VCaP (cell line): Measurements from ENCODE around the gene GNGT1.
"Not testable (repeated sequence)": the region's sequence is repeated elsewhere in the genome, so short reads cannot be mapped to it uniquely, and the experiment has no call there.

Experiments
- H3K27ac ChIP-seq: fragments of 450-650 bp; 2 replicates; pipeline ENCODE4 v1.5.1; 2017
- TF ChIP-seq, protein P1 (sequence below): fragments of 450-650 bp; conservative IDR thresholded peaks from 2 replicates; pipeline ENCODE4 v1.5.1; 2017; ENCODE audit warnings: mild to moderate bottlenecking, moderate library complexity

GNGT1 gene

DNA sequence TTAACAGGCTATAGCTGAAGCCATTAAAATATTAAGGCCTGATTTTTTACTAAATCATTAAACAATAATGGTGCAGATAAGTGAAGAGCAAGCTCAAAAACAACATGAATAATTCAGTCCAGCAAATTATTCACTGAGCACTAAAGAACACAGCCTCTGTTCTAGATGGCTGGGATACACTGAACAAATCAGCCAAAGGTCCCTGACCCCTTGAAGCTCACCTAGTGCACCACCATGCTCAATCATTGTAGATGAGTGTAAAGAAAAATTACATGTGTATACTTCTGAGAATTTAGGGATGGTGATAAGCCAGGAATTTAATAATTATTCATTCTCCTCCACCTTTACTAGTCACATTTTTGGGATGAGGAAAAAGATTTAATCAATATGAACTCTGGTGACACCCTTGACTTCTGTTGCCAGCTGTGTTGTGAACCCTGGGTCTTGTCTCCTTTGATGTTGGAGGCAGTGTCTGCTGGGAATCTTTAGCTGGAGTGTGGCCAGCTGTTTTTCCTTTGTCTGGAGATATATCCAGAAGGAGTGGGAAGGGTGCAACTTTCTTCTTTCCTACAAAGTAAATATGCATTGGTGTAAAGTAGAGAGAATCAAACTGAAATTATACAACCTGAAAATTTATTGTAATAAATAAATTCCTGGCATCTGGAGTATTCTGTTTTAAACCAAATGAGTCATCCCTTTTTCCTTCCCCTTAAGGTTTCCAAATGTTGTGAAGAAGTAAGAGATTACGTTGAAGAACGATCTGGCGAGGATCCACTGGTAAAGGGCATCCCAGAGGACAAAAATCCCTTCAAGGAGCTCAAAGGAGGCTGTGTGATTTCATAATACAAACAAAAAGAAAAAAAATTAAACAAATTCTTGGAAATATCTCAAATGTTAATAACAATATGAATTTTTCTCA is 4.0 kb downstream of the GNGT1 start:
- TF ChIP-seq, protein P1, sequence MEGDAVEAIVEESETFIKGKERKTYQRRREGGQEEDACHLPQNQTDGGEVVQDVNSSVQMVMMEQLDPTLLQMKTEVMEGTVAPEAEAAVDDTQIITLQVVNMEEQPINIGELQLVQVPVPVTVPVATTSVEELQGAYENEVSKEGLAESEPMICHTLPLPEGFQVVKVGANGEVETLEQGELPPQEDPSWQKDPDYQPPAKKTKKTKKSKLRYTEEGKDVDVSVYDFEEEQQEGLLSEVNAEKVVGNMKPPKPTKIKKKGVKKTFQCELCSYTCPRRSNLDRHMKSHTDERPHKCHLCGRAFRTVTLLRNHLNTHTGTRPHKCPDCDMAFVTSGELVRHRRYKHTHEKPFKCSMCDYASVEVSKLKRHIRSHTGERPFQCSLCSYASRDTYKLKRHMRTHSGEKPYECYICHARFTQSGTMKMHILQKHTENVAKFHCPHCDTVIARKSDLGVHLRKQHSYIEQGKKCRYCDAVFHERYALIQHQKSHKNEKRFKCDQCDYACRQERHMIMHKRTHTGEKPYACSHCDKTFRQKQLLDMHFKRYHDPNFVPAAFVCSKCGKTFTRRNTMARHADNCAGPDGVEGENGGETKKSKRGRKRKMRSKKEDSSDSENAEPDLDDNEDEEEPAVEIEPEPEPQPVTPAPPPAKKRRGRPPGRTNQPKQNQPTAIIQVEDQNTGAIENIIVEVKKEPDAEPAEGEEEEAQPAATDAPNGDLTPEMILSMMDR: no peak
- no peak overlapping the region for H3K27ac ChIP-seq

DNA sequence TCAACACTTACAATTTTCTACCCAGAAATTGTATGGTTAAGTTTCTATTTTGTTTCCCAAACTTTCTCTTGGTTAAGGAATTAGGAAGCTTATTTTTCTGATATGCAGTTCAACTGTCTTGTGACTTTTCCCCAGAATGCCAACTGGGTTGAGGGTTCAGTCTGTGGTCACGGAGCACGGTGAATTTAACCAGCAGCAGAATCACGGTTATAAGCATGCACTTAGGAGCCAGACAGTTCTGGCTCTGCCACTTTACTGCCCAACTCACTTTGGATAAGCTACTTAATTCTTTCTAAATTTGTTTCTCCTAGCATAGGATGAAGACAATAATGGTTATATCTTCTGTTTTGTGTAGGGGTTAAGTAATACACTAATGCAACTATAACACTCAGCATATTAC is 4.9 kb downstream of the GNGT1 start:
- not testable (repeated sequence) for H3K27ac ChIP-seq

DNA sequence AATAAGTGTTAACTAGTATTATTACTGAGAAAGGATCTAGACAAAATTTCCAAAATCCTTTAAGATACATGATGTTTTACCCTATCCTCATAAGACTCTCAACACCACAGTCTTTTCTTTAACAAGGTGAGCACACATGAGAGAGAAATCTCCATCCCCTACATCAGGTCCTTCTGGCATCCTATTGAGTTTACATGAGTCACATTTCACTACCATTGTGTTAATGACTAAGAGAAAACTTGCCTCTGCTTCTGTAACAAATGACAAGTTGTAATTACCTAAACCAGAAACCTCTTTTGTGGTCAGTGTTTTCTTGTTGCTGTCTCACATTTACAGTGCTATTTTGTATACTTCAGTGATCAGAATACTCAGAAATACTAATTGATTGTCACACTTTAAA is 5.3 kb downstream of the GNGT1 start:
- H3K27ac ChIP-seq: not testable (repeated sequence)

DNA sequence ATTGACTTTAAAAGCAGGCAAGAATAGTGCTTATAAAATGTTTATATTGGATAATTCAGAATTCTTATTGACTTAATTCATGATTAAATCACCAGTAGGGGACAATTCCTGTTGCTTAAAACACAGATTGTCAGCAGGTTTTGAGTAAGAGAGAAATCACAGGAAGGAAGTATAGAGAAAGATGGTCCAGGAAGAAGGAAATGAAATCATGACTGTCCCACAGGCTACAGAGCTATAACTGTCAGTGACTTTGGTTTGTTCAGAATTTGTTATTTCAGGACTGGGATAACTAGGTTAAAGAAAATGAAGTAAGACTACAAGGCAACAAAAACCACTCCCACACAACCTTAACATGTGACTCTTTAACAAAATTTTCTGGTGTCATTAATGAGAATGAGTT is 6.8 kb downstream of the GNGT1 start:
- H3K27ac ChIP-seq: no peak overlapping the region
- TF ChIP-seq, protein P1: no peak

DNA sequence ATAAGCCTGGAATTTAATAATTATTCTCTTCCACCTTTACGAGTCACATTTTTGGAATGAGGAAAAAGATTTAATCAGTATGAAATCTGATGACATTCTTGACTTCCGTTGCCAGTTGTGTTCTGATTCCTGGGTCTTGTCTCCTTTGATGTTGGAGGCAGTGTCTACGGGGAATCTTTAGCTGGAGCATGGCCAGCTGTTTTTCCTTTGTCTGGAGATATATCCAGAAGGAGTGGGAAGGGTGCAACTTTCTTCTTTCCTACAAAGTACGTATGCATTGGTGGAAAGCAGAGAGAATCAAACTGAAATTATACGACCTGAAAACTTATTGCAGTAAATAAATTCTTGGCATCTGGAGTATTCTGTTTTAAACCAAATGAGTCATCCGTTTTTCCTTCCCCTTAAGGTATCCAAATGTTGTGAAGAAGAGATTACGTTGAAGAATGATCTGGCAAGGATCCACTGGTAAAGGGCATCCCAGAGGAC is 8.3 kb downstream of the GNGT1 start:
- H3K27ac ChIP-seq: no peak overlapping the region
- TF ChIP-seq, protein P1: no peak

DNA sequence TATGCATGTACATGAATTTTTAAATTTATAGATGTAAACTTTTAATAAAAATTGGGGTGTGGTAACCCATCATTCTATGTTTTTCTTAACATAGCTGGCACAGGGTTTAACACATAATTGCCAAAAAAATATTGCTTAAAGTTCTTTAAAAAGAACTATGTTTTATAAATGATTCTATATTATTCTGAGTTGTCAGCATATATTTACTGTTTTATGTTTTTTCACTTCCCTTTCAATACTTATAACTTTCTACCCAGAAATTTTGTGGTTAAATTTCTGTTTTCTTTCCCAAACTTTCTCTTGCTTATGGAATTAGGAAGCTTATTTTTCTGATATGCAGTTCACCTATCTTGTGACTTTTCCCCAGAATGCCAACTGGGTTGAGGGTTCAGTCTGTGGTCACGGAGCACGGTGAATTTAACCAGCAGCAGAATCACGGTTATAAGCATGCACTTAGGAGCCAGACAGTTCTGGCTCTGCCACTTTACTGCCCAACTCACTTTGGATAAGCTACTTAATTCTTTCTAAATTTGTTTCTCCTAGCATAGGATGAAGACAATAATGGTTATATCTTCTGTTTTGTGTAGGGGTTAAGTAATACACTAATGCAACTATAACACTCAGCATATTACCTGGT is 9.0 kb downstream of the GNGT1 start:
- not testable (repeated sequence) for H3K27ac ChIP-seq

DNA sequence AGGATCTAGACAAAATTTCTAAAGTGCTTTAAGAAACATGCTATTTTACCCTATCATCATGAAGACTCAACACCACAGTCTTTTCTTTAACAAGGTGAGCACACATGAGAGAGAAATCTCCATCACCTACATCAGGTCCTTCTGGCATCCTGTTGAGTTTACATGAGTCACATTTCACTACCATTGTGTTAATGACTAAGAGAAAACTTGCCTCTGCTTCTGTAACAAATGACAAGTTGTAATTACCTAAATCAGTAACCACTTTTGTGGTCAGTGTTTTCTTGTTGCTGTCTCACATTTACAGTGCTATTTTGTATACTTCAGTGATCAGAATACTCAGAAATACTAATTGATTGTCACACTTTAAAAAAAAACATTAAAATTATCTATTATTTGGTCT is 9.5 kb downstream of the GNGT1 start:
- not testable (repeated sequence) for H3K27ac ChIP-seq

DNA sequence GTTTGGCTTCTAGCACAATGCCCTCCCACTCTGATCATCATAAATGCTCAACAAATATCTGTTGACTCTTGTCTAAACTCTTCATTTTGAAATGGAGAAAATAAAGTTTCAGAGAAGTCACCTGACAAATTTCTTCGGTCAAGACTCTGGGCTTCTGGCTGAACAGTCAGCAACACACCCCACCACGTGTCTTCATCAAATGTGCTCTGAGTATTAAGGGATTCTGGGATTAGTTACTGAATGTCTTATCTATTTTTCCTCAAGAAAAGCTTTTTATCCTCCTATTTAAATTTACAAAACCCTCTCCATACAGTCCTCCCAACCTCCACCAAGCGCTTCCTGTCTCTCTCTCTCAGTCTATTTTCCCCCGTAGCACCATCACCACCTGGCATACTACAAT is 9.9 kb downstream of the GNGT1 start:
- not testable (repeated sequence) for H3K27ac ChIP-seq

DNA sequence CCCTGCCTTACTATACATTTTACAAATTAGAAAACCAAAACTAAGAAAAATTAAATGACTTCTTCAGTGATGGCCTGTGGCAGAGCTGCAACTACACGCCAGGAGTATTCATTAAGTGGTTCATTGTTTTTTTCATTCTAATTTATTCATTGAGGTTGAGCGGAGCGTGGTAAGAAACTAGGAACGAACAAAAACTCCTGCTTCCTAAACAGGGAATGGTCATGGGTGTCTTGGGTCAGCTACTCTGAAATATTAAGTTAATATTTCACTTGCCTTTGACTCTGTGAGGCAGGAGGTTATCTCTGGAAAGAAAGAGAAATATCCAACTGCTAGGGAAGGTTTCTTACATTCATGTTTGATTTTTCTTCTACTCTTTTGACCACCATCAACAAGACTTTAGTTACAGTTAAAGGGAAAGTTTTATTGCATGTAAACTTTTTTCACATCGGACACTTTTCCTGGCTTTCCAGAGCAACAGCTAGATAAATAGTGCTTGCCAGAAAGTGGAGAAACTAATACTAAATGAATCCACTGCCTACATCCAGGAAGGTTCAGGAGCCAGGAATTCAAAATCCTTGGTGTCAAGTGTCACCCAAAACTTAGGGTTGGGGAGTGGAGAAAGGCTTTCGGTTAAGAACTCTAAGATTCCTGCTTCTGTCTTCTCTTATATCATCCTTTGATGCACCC is 14.3 kb downstream of the GNGT1 start:
- no peak overlapping the region for H3K27ac ChIP-seq

DNA sequence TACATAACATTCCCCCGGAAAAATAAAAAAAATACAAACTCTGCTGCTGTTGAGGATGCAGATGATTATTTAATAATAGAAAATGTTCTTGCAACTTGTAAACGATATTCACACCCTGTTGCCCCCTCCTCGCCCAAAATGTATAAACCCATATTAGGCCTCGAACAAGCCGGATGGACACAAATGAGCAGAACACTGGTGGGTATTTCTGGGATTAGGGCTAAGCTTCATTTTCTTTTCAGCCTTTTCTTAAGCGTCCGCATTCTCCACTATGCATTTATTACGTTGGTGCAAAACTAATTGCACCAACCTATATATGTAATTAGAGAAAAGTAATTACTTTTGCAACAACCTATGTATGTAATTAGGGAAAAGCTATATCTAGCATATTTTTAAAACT is 14.8 kb downstream of the GNGT1 start:
- TF ChIP-seq, protein P1: no peak
- no peak overlapping the region for H3K27ac ChIP-seq

More for the DNA sequence above, 14.3 kb downstream of the GNGT1 start:
- TF ChIP-seq, protein P1: no peak
